HEK293 (cell line): Measurements from ENCODE around the gene PSRC1.

Source experiments
- EGR2 ChIP-seq: fragments of 450-650 bp; formaldehyde crosslinking; IDR thresholded peaks from 2 replicates; pipeline ENCODE4 v1.5.1; 2016; ENCODE audit warnings: low read depth, missing biosample characterization, missing genetic modification characterization
- HOXD13 ChIP-seq: sonication (generic); formaldehyde crosslinking; IDR thresholded peaks from 2 replicates; pipeline ENCODE4 v1.8.0; 2022; ENCODE audit warnings: missing genetic modification reagents, borderline replicate concordance
- IKZF3 ChIP-seq: fragments of 450-650 bp; IDR thresholded peaks from 2 replicates; pipeline ENCODE4 v1.5.0; 2018; ENCODE audit warnings: missing biosample characterization, mild to moderate bottlenecking, missing genetic modification characterization, moderate library complexity
- KLF7 ChIP-seq: fragments of 450-650 bp; formaldehyde crosslinking; IDR thresholded peaks from 2 replicates; pipeline ENCODE4 v1.5.1; 2016; ENCODE audit warnings: missing biosample characterization, missing genetic modification characterization, borderline replicate concordance
- OVOL3 ChIP-seq: fragments of 450-650 bp; formaldehyde crosslinking; IDR thresholded peaks from 2 replicates; pipeline ENCODE4 v1.5.1; 2016; ENCODE audit warnings: missing biosample characterization, missing genetic modification characterization
- PRDM1 ChIP-seq: fragments of 450-650 bp; formaldehyde crosslinking; IDR thresholded peaks from 2 replicates; pipeline ENCODE4; 2016; ENCODE audit warnings: missing biosample characterization, missing genetic modification characterization
- TCF7L2 ChIP-seq: IDR thresholded peaks from 2 replicates; pipeline ENCODE4 v1.6.1; 2011; ENCODE audit warnings: low read depth, mild to moderate bottlenecking, inconsistent platforms, low read length, moderate library complexity, borderline replicate concordance
- ZFP37 ChIP-seq: fragments of 450-650 bp; formaldehyde crosslinking; IDR thresholded peaks from 2 replicates; pipeline ENCODE4 v1.5.1; 2016; ENCODE audit warnings: missing biosample characterization, missing genetic modification characterization
- ZNF146 ChIP-seq: fragments of 450-650 bp; formaldehyde crosslinking; IDR thresholded peaks from 2 replicates; pipeline ENCODE4 v1.5.1; 2016; ENCODE audit warnings: missing biosample characterization, missing genetic modification characterization
- ZNF184 ChIP-seq: fragments of 450-650 bp; IDR thresholded peaks from 2 replicates; pipeline ENCODE4 v1.5.1; 2018; ENCODE audit warnings: missing biosample characterization, mild to moderate bottlenecking, missing genetic modification characterization
- ZNF2 ChIP-seq: fragments of 450-650 bp; formaldehyde crosslinking; IDR thresholded peaks from 2 replicates; pipeline ENCODE4 v1.5.1; 2016; ENCODE audit warnings: missing biosample characterization, missing genetic modification characterization
- ZNF404 ChIP-seq: fragments of 450-650 bp; formaldehyde crosslinking; IDR thresholded peaks from 2 replicates; pipeline ENCODE4 v1.5.1; 2017; ENCODE audit warnings: missing biosample characterization, missing genetic modification characterization
- ZNF555 ChIP-seq: fragments of 450-650 bp; formaldehyde crosslinking; conservative IDR thresholded peaks from 2 replicates; pipeline ENCODE4 v1.5.1; 2017; ENCODE audit warnings: missing biosample characterization, mild to moderate bottlenecking, missing genetic modification characterization, inconsistent platforms
- ZNF654 ChIP-seq: fragments of 450-650 bp; formaldehyde crosslinking; IDR thresholded peaks from 2 replicates; pipeline ENCODE4 v1.5.1; 2016; ENCODE audit warnings: low read depth, missing biosample characterization, missing genetic modification characterization
- ZNF707 ChIP-seq: fragments of 450-650 bp; formaldehyde crosslinking; IDR thresholded peaks from 2 replicates; pipeline ENCODE4 v1.5.1; 2016; ENCODE audit warnings: missing biosample characterization, missing genetic modification characterization
- ZNF777 ChIP-seq: fragments of 450-650 bp; formaldehyde crosslinking; IDR thresholded peaks from 2 replicates; pipeline ENCODE4 v1.5.1; 2017; ENCODE audit warnings: missing biosample characterization, missing genetic modification characterization, borderline replicate concordance
- ZSCAN30 ChIP-seq: fragments of 450-650 bp; IDR thresholded peaks from 2 replicates; pipeline ENCODE4 v1.5.1; 2018; ENCODE audit warnings: missing biosample characterization, mild to moderate bottlenecking, missing genetic modification characterization, moderate library complexity
- TF ChIP-seq, protein P1 (sequence below): fragments of 450-650 bp; formaldehyde crosslinking; conservative IDR thresholded peaks from 2 replicates; pipeline ENCODE4 v1.5.1; 2016; ENCODE audit warnings: low read depth, missing biosample characterization, missing genetic modification characterization
- TF ChIP-seq, protein P2 (sequence below): fragments of 450-650 bp; formaldehyde crosslinking; IDR thresholded peaks from 2 replicates; pipeline ENCODE4 v1.5.1; 2017; ENCODE audit warnings: missing biosample characterization, missing genetic modification characterization
- TF ChIP-seq, protein P3 (sequence below): fragments of 450-650 bp; formaldehyde crosslinking; IDR thresholded peaks from 2 replicates; pipeline ENCODE4 v1.5.1; 2016; ENCODE audit warnings: missing biosample characterization, missing genetic modification characterization
- TF ChIP-seq, protein P4 (sequence below): fragments of 450-650 bp; formaldehyde crosslinking; IDR thresholded peaks from 2 replicates; pipeline ENCODE4 v1.5.1; 2016; ENCODE audit warnings: missing biosample characterization, missing genetic modification characterization
- TF ChIP-seq, protein P5 (sequence below): fragments of 450-650 bp; formaldehyde crosslinking; IDR thresholded peaks from 2 replicates; pipeline ENCODE4 v1.5.1; 2017; ENCODE audit warnings: missing biosample characterization, mild to moderate bottlenecking, missing genetic modification characterization, moderate library complexity
- TF ChIP-seq, protein P6 (sequence below): fragments of 450-650 bp; formaldehyde crosslinking; conservative IDR thresholded peaks from 2 replicates; pipeline ENCODE4 v1.5.1; 2016; ENCODE audit warnings: low read depth, missing biosample characterization, missing genetic modification characterization

Gene PSRC1

DNA sequence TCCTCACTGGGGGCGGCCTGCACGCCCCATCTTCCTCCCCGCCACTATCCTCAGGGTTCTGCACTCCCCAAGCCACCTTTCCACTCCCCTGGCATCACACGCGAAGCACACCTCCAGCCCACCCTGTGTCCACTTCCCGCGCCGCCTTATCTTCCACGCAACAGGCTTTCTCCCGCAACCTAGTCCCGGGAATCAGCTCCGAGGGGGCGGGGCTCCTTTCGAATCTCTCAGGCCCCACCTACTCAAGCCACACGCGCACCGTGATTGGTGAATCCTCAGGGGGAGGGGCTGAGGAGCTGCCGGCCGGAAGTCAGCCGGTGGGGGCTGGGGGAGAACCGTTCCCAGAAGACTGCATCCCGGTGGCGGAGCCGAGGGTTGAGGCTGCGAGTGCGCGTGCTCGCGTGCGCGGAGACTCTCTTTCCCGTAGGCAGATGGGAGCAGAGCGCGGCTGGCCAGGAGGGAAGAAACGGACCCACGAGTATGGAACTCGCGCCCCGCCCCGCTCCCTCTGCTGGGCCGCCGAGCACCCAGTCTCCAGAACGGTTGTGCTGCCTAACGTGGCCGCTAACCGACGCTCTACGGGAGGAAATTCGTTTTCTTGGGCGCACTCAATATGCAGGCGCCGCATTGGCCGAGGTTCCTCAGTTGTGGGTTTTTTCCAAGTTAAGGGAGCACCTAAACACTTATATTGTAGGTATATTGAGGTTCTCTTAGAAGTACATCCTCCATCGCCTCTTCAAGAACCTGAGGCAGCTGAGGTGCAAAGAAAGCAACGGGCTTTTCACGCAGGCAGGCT is at the start of gene PSRC1 (continued):
- TF ChIP-seq, protein P1, sequence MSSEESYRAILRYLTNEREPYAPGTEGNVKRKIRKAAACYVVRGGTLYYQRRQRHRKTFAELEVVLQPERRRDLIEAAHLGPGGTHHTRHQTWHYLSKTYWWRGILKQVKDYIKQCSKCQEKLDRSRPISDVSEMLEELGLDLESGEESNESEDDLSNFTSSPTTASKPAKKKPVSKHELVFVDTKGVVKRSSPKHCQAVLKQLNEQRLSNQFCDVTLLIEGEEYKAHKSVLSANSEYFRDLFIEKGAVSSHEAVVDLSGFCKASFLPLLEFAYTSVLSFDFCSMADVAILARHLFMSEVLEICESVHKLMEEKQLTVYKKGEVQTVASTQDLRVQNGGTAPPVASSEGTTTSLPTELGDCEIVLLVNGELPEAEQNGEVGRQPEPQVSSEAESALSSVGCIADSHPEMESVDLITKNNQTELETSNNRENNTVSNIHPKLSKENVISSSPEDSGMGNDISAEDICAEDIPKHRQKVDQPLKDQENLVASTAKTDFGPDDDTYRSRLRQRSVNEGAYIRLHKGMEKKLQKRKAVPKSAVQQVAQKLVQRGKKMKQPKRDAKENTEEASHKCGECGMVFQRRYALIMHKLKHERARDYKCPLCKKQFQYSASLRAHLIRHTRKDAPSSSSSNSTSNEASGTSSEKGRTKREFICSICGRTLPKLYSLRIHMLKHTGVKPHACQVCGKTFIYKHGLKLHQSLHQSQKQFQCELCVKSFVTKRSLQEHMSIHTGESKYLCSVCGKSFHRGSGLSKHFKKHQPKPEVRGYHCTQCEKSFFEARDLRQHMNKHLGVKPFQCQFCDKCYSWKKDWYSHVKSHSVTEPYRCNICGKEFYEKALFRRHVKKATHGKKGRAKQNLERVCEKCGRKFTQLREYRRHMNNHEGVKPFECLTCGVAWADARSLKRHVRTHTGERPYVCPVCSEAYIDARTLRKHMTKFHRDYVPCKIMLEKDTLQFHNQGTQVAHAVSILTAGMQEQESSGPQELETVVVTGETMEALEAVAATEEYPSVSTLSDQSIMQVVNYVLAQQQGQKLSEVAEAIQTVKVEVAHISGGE, result peak; percentile 89
- TF ChIP-seq ZSCAN30 (peak; percentile 73; the same call in 1 of the 2 replicates), ZNF2 (tag by site-specific recombination) (peak; percentile 11), IKZF3 (tag by site-specific recombination) (peak; percentile 97), PRDM1 (no peak; the same call in 1 of the 2 replicates), EGR2 (peak; percentile 66; the same call in 1 of the 2 replicates), HOXD13 (CRISPR knock-in tag) (no peak), ZNF404 (no peak), ZNF555 (tag by site-specific recombination) (no peak), ZNF654 (tag by site-specific recombination) (no peak), ZFP37 (tag by site-specific recombination) (0 out of 2 replicates have a peak, but pooled peaks have one; percentile 28), ZNF707 (tag by site-specific recombination) (no peak), TCF7L2 (no peak), ZNF146 (no peak), OVOL3 (tag by site-specific recombination) (no peak), ZNF777 (tag by site-specific recombination) (no peak), ZNF184 (no peak), KLF7 (tag by site-specific recombination) (peak; percentile 40; the same call in 1 of the 2 replicates)
- TF ChIP-seq, protein P2, sequence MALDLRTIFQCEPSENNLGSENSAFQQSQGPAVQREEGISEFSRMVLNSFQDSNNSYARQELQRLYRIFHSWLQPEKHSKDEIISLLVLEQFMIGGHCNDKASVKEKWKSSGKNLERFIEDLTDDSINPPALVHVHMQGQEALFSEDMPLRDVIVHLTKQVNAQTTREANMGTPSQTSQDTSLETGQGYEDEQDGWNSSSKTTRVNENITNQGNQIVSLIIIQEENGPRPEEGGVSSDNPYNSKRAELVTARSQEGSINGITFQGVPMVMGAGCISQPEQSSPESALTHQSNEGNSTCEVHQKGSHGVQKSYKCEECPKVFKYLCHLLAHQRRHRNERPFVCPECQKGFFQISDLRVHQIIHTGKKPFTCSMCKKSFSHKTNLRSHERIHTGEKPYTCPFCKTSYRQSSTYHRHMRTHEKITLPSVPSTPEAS (tag by site-specific recombination), result no peak
- TF ChIP-seq, protein P3, sequence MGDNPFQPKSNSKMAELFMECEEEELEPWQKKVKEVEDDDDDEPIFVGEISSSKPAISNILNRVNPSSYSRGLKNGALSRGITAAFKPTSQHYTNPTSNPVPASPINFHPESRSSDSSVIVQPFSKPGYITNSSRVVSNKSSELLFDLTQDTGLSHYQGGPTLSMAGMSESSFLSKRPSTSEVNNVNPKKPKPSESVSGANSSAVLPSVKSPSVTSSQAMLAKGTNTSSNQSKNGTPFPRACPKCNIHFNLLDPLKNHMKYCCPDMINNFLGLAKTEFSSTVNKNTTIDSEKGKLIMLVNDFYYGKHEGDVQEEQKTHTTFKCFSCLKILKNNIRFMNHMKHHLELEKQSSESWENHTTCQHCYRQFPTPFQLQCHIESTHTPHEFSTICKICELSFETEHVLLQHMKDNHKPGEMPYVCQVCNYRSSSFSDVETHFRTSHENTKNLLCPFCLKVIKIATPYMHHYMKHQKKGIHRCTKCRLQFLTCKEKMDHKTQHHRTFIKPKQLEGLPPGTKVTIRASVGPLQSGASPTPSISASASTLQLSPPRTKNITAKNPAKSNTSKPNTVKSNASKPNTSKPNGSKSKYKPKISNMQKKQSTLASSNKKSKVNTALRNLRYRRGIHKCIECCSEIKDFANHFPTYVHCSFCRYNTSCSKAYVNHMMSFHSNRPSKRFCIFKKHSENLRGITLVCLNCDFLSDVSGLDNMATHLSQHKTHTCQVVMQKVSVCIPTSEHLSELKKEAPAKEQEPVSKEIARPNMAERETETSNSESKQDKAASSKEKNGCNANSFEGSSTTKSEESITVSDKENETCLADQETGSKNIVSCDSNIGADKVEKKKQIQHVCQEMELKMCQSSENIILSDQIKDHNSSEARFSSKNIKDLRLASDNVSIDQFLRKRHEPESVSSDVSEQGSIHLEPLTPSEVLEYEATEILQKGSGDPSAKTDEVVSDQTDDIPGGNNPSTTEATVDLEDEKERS (tag by site-specific recombination), result no peak
- TF ChIP-seq, protein P4, sequence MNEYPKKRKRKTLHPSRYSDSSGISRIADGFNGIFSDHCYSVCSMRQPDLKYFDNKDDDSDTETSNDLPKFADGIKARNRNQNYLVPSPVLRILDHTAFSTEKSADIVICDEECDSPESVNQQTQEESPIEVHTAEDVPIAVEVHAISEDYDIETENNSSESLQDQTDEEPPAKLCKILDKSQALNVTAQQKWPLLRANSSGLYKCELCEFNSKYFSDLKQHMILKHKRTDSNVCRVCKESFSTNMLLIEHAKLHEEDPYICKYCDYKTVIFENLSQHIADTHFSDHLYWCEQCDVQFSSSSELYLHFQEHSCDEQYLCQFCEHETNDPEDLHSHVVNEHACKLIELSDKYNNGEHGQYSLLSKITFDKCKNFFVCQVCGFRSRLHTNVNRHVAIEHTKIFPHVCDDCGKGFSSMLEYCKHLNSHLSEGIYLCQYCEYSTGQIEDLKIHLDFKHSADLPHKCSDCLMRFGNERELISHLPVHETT (tag by site-specific recombination), result peak; percentile 9; the same call in 1 of the 2 replicates
- TF ChIP-seq, protein P5, sequence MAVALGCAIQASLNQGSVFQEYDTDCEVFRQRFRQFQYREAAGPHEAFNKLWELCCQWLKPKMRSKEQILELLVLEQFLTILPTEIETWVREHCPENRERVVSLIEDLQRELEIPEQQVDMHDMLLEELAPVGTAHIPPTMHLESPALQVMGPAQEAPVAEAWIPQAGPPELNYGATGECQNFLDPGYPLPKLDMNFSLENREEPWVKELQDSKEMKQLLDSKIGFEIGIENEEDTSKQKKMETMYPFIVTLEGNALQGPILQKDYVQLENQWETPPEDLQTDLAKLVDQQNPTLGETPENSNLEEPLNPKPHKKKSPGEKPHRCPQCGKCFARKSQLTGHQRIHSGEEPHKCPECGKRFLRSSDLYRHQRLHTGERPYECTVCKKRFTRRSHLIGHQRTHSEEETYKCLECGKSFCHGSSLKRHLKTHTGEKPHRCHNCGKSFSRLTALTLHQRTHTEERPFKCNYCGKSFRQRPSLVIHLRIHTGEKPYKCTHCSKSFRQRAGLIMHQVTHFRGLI, result 0 out of 2 replicates have a peak, but pooled peaks have one; percentile 8
- TF ChIP-seq, protein P6, sequence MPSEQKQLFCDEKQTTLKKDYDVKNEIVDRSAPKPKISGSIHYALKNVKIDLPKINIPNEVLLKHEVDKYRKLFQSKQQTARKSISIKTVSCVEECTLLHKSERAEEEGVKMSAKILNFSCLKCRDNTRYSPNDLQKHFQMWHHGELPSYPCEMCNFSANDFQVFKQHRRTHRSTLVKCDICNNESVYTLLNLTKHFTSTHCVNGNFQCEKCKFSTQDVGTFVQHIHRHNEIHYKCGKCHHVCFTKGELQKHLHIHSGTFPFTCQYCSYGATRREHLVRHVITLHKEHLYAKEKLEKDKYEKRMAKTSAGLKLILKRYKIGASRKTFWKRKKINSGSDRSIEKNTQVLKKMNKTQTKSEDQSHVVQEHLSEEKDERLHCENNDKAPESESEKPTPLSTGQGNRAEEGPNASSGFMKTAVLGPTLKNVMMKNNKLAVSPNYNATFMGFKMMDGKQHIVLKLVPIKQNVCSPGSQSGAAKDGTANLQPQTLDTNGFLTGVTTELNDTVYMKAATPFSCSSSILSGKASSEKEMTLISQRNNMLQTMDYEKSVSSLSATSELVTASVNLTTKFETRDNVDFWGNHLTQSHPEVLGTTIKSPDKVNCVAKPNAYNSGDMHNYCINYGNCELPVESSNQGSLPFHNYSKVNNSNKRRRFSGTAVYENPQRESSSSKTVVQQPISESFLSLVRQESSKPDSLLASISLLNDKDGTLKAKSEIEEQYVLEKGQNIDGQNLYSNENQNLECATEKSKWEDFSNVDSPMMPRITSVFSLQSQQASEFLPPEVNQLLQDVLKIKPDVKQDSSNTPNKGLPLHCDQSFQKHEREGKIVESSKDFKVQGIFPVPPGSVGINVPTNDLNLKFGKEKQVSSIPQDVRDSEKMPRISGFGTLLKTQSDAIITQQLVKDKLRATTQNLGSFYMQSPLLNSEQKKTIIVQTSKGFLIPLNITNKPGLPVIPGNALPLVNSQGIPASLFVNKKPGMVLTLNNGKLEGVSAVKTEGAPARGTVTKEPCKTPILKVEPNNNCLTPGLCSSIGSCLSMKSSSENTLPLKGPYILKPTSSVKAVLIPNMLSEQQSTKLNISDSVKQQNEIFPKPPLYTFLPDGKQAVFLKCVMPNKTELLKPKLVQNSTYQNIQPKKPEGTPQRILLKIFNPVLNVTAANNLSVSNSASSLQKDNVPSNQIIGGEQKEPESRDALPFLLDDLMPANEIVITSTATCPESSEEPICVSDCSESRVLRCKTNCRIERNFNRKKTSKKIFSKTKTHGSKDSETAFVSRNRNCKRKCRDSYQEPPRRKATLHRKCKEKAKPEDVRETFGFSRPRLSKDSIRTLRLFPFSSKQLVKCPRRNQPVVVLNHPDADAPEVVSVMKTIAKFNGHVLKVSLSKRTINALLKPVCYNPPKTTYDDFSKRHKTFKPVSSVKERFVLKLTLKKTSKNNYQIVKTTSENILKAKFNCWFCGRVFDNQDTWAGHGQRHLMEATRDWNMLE (tag by site-specific recombination), result 0 out of 2 replicates have a peak, but pooled peaks have one; percentile 19
